PC-9 (cell line): ENCODE measurements around the gene AKR1E2. TPM values are rescaled to one million over a fixed set of nuclear protein-coding genes. Genes with fewer than 3 reads are reported as not detected.

Experiments
- BruUV-seq: library from RNA; stranded (reverse); fragments of 400-500 nt; replicated peaks from 2 replicates; lab custom pipeline; 2021; lab: Mats Ljungman, UMichigan
- CTCF ChIA-PET: fragments of 300-600 bp; sonication (Branson Sonifier 250); formaldehyde crosslinking; loops from one replicate; lab custom pipeline; 2022; ENCODE audit warnings: antibody characterized with exemption; lab: Charles Lee
- POLR2A ChIA-PET: fragments of 300-600 bp; sonication (Branson Sonifier 250); formaldehyde crosslinking; loops from one replicate; lab custom pipeline; 2022; ENCODE audit warnings: antibody characterized with exemption; ENCODE audit not compliant: unreplicated experiment; lab: Charles Lee
- DNase-seq, 2 experiments: peaks; one replicate each; pipeline versions ENCODE4 v3.0.0 to v3.0.0-alpha.2; 2015 to 2022; ENCODE audit warnings: mixed read lengths in 1 of 2
- H2AFZ ChIP-seq: fragments of 200-600 bp; sonication (generic); 2 replicates; pipeline ENCODE4 v1.8.1; 2017; ENCODE audit warnings: antibody characterized with exemption
- H3F3A ChIP-seq: fragments of 200-600 bp; sonication (generic); 2 replicates; pipeline ENCODE4 v1.8.1; 2017; ENCODE audit warnings: antibody characterized with exemption, mild to moderate bottlenecking, low read depth; ENCODE audit not compliant: insufficient read depth
- H3K27ac ChIP-seq: fragments of 200-600 bp; sonication (generic); 2 replicates; pipeline ENCODE4 v1.6.1; 2016; ENCODE audit warnings: mixed run types
- H3K27me3 ChIP-seq: fragments of 200-600 bp; sonication (generic); 2 replicates; pipeline ENCODE4 v1.6.1; 2016; ENCODE audit warnings: low read depth, mixed run types; ENCODE audit not compliant: insufficient read depth
- H3K36me3 ChIP-seq: fragments of 200-600 bp; sonication (generic); 2 replicates; pipeline ENCODE4 v1.6.1; 2016; ENCODE audit warnings: low read depth, mixed run types
- H3K4me1 ChIP-seq: fragments of 200-600 bp; sonication (generic); replicated peaks from 2 replicates; pipeline ENCODE4 v1.6.1; 2016; ENCODE audit warnings: mixed run types; ENCODE audit not compliant: insufficient read depth
- H3K4me2 ChIP-seq: fragments of 200-600 bp; sonication (generic); 2 replicates; pipeline ENCODE4 v1.6.1; 2017; ENCODE audit warnings: mixed run types
- H3K4me3 ChIP-seq: fragments of 200-600 bp; sonication (generic); 2 replicates; pipeline ENCODE4 v1.6.1; 2016; ENCODE audit warnings: mixed run types
- H3K79me2 ChIP-seq: fragments of 200-600 bp; sonication (generic); 2 replicates; pipeline ENCODE4 v1.6.1; 2017; ENCODE audit warnings: low read depth, mixed run types
- H3K9me2 ChIP-seq: fragments of 200-600 bp; sonication (generic); 2 replicates; pipeline ENCODE4 v1.8.1; 2017; ENCODE audit warnings: mild to moderate bottlenecking; ENCODE audit not compliant: insufficient read depth
- H3K9me3 ChIP-seq: fragments of 200-600 bp; sonication (generic); 2 replicates; pipeline ENCODE4 v1.8.1; 2016; ENCODE audit warnings: low read depth; ENCODE audit not compliant: insufficient read depth
- H4K20me1 ChIP-seq: fragments of 200-600 bp; sonication (generic); 2 replicates; pipeline ENCODE4 v1.8.1; 2017; ENCODE audit not compliant: insufficient read depth
- EZH2 ChIP-seq: fragments of 200-600 bp; sonication (generic); IDR thresholded peaks from 2 replicates; pipeline ENCODE4 v1.8.0; 2017; ENCODE audit warnings: antibody characterized with exemption, low read depth
- intact Hi-C: fragments of 100-400 bp; cut with micrococcal nuclease; formaldehyde crosslinking; loops from one replicate; pipeline ENCODE4 v1.10.0; 2022; ENCODE audit not compliant: unreplicated experiment
- total RNA-seq: library from RNA; stranded (reverse); gene quantifications from 2 replicates; pipeline ENCODE4 v1.2.3, GENCODE V29; 2021
- TF ChIP-seq, protein P1 (sequence below): fragments of 200-600 bp; sonication (generic); conservative IDR thresholded peaks from 2 replicates; pipeline ENCODE4 v1.6.1; 2017; ENCODE audit warnings: mixed run types, antibody characterized with exemption, mild to moderate bottlenecking, moderate library complexity

AKR1E2 gene
- total RNA-seq, 1 experiment from 2014 or later: 1.9 TPM

DNA sequence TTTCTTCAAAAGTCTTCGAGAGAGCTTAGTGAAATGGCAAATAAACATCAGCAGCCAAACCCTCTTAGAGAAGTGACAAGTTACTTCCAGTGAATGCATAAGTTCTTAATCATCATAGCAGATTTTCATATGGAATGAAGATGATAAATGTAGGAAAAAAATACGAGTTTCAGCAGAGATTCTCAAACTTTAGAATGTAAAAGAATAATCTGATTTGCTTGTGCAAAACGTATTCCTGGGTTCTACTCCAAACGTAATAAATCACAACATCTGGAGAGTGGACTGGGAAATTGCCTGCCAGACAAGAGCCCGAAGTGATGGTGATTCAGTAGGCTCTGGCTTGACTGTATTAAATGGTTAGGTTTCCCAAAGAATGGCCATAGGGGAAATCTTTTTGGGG is 62.2 kb downstream of the AKR1E2 start:
- intact Hi-C loops: no loop called here
- Histone ChIP-seq H4K20me1 (no peaks in the 10 kb centered on the region), H2AFZ (no peak overlapping the region), H3K9me2 (no peaks in the 10 kb centered on the region), H3K27ac (no peak overlapping the region), H3K27me3 (no peaks in the 10 kb centered on the region), H3K79me2 (no peaks in the 10 kb centered on the region), H3K4me3 (no peak overlapping the region), H3K4me1 (0 out of 2 replicates have a peak, but pooled peaks cover 5% of the 10 kb centered on the region), H3K4me2 (no peak overlapping the region), H3K36me3 (no peaks in the 10 kb centered on the region), H3F3A (no peaks in the 10 kb centered on the region), H3K9me3 (no peaks in the 10 kb centered on the region)
- POLR2A ChIA-PET: no interaction called here
- TF ChIP-seq, protein P1, sequence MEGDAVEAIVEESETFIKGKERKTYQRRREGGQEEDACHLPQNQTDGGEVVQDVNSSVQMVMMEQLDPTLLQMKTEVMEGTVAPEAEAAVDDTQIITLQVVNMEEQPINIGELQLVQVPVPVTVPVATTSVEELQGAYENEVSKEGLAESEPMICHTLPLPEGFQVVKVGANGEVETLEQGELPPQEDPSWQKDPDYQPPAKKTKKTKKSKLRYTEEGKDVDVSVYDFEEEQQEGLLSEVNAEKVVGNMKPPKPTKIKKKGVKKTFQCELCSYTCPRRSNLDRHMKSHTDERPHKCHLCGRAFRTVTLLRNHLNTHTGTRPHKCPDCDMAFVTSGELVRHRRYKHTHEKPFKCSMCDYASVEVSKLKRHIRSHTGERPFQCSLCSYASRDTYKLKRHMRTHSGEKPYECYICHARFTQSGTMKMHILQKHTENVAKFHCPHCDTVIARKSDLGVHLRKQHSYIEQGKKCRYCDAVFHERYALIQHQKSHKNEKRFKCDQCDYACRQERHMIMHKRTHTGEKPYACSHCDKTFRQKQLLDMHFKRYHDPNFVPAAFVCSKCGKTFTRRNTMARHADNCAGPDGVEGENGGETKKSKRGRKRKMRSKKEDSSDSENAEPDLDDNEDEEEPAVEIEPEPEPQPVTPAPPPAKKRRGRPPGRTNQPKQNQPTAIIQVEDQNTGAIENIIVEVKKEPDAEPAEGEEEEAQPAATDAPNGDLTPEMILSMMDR: no peak
- TF ChIP-seq EZH2: no peak
- CTCF ChIA-PET: no interaction called here
- no peak for DNase-seq
- BruUV-seq: no TSS peak

DNA sequence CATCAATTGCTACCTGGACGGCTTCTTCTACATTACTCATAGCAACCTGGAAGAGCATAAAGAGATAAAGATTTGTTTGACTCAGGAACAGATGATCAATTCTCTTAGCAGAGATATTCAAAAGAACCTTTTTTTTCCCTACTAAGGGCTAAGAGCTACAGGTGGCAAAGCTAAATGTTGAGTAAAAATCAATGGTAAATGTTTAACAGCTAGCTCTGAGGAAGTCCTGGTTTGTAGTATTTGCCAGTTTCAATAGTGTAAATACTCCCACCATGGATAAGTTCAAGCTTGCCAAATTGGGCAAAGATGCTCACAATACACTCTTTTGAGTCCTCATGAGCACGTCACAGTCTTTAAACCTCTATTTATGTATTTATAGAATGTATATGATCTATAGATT is 64.0 kb downstream of the AKR1E2 start:
- Histone ChIP-seq H4K20me1 (no peaks in the 10 kb centered on the region), H3K4me3 (no peak overlapping the region), H3K9me3 (no peaks in the 10 kb centered on the region), H3K79me2 (no peaks in the 10 kb centered on the region), H3K27ac (no peak overlapping the region), H3K27me3 (no peaks in the 10 kb centered on the region), H3F3A (no peaks in the 10 kb centered on the region), H3K9me2 (no peaks in the 10 kb centered on the region), H3K4me2 (no peak overlapping the region), H2AFZ (no peak overlapping the region), H3K36me3 (no peaks in the 10 kb centered on the region), H3K4me1 (no peaks in the 10 kb centered on the region)
- no TSS peak for BruUV-seq
- intact Hi-C loops: no loop called here
- POLR2A ChIA-PET: no interaction called here
- CTCF ChIA-PET: no interaction called here
- no peak for DNase-seq
- TF ChIP-seq, protein P1: no peak
- no peak for TF ChIP-seq EZH2

DNA sequence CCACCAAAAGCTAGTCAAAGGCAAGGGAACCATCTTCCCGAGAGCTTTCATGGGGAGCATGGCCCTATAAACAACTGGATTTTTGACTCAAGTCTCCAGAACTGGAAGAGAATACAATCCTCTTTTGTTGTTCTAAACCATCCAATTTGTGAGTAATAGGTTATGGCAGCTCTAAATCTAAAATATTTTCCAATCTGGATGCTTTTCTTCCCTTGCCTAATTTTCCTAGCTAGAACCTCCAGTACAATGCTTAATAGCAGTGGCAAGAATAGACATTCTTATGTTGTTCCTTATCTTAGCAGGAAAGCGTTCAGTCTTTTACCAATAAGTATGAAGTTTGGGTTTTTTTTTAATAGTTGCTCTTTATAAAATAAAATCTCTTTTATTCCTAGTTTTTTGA is 66.7 kb downstream of the AKR1E2 start:
- Histone ChIP-seq H3K27ac (no peak overlapping the region), H3K4me2 (no peak overlapping the region), H3K9me2 (no peaks in the 10 kb centered on the region), H3F3A (no peaks in the 10 kb centered on the region), H4K20me1 (no peaks in the 10 kb centered on the region), H2AFZ (no peak overlapping the region), H3K36me3 (no peaks in the 10 kb centered on the region), H3K79me2 (no peaks in the 10 kb centered on the region), H3K4me3 (no peak overlapping the region), H3K4me1 (no peaks in the 10 kb centered on the region), H3K27me3 (no peaks in the 10 kb centered on the region), H3K9me3 (no peaks in the 10 kb centered on the region)
- BruUV-seq: no TSS peak
- ChIA-PET CTCF (no interaction called here), POLR2A (interaction anchor here (0.6 kb wide), 1 partner anchor 39 kb away, joined by 4 read pairs; no protein-coding TSS in a partner anchor)
- TF ChIP-seq EZH2: no peak
- TF ChIP-seq, protein P1: no peak
- DNase-seq: no peak
- intact Hi-C loops: no loop called here
